ENCODE data around the gene NLRC3.

DNA sequence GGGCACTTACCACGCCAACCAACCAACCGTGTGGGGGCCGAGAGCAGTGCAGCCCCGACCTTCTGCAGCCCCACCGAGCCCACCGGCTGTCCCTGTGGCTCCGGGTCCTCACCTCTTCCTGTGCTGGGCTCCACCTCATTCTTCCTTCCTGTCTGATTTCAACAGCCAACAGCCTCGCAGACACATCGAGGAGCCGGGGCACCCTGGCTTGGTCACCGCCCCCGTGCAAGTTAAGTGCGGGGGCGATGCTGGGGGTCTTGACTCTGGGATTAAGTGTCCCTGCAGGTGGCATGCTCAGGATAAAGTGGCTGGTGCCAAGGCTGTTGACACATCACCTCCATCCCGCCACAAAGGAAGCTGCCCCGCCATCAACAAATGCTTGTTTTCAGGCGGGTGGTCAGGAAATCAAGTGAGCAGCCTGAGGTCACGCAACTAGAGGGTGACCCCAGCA, at the start of gene NLRC3:
- TF ChIP-seq, protein P1, sequence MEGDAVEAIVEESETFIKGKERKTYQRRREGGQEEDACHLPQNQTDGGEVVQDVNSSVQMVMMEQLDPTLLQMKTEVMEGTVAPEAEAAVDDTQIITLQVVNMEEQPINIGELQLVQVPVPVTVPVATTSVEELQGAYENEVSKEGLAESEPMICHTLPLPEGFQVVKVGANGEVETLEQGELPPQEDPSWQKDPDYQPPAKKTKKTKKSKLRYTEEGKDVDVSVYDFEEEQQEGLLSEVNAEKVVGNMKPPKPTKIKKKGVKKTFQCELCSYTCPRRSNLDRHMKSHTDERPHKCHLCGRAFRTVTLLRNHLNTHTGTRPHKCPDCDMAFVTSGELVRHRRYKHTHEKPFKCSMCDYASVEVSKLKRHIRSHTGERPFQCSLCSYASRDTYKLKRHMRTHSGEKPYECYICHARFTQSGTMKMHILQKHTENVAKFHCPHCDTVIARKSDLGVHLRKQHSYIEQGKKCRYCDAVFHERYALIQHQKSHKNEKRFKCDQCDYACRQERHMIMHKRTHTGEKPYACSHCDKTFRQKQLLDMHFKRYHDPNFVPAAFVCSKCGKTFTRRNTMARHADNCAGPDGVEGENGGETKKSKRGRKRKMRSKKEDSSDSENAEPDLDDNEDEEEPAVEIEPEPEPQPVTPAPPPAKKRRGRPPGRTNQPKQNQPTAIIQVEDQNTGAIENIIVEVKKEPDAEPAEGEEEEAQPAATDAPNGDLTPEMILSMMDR (IDR thresholded peaks at IDR 0.05) = no peak
- no peak for TF ChIP-seq POLR2AphosphoS5 (IDR thresholded peaks at IDR 0.05)

Data from breast epithelium (tissue), 3 donors.